Activated B cell treated with CpG ODN at 0.5 μM for 24 hours (primary cell): Measurements from ENCODE around the gene RAB17. TPM values are rescaled to one million over a fixed set of nuclear protein-coding genes. Genes with fewer than 3 reads are reported as not detected.

Experiments used
- ATAC-seq: fragments of 200-7000 bp; cut with Tn5 transposase; one replicate; pipeline ENCODE4 v1.10.0; 2021; ENCODE audit warnings: low read depth, mild to moderate bottlenecking, moderate library complexity
- CTCF ChIA-PET: fragments of 350-600 bp; sonication (Branson Sonifier 250); formaldehyde crosslinking; loops from one replicate; lab custom pipeline; 2021; ENCODE audit warnings: antibody characterized with exemption; lab: Charles Lee
- POLR2A ChIA-PET: fragments of 350-600 bp; sonication (Branson Sonifier 250); formaldehyde crosslinking; loops from one replicate; lab custom pipeline; 2021; ENCODE audit warnings: antibody characterized with exemption; lab: Charles Lee
- DNase-seq: peaks from one replicate; pipeline ENCODE4 v3.0.0; 2022
- H3K27ac Mint-ChIP-seq: one replicate; pipeline ENCODE4 v1.8.0; 2020; ENCODE audit warnings: mixed read lengths
- H3K27me3 Mint-ChIP-seq: one replicate; pipeline ENCODE4 v1.8.0; 2021; ENCODE audit warnings: mixed read lengths
- H3K36me3 Mint-ChIP-seq: one replicate; pipeline ENCODE4 v1.8.0; 2021; ENCODE audit warnings: low read depth, mixed read lengths
- H3K4me1 Mint-ChIP-seq: one replicate; pipeline ENCODE4 v1.8.0; 2021; ENCODE audit warnings: mixed read lengths
- H3K4me3 Mint-ChIP-seq: one replicate; pipeline ENCODE4 v1.8.0; 2020; ENCODE audit warnings: mild to moderate bottlenecking, mixed read lengths
- H3K9me3 Mint-ChIP-seq: one replicate; pipeline ENCODE4 v1.8.0; 2020; ENCODE audit warnings: mixed read lengths
- CTCF ChIP-seq: fragments of 200-600 bp; IDR thresholded peaks from one replicate; pipeline ENCODE4 v1.8.0; 2022; ENCODE audit warnings: antibody characterized with exemption, mild to moderate bottlenecking
- intact Hi-C: fragments of 100-400 bp; cut with micrococcal nuclease; formaldehyde crosslinking; loops from one replicate; pipeline ENCODE4 v1.15.1; 2024
- total RNA-seq: library from RNA; stranded (reverse); gene quantifications from 2 replicates; pipeline ENCODE4 v1.2.3, GENCODE V29; 2022

The RAB17 gene
- total RNA-seq, 1 donor from 2014 or later: not detected

- Mint-ChIP-seq H3K36me3 (no peaks in the 10 kb centered on the region), H3K27me3 (peaks cover 14% of the 10 kb centered on the region), H3K4me3 (no peak overlapping the region), H3K9me3 (no peaks in the 10 kb centered on the region), H3K4me1 (peaks cover 2% of the 10 kb centered on the region), H3K27ac (no peak overlapping the region)
- ChIA-PET CTCF (interaction anchor here (0.8 to 1.5 kb wide), 8 partner anchors 9 to 193 kb away, joined by 3 to 12 read pairs (median 4); no protein-coding TSS in a partner anchor), POLR2A (no interaction called here)
- DNase-seq: no peak
- intact Hi-C loops: loop anchor here (1.0 kb wide), 3 partner anchors 92 to 193 kb away; no protein-coding TSS in a partner anchor
- no peak for ATAC-seq
- no peak for TF ChIP-seq CTCF
Measured at GRCh38 chr2:237581326-237581725, 9.2 kb downstream of the RAB17 start.

GRCh38 chr2:237577956-237578870 lies 12.3 kb downstream of the RAB17 start:
- Mint-ChIP-seq H3K4me1 (peaks cover 2% of the 10 kb centered on the region), H3K9me3 (no peaks in the 10 kb centered on the region), H3K27me3 (peaks cover 13% of the 10 kb centered on the region), H3K36me3 (no peaks in the 10 kb centered on the region), H3K4me3 (no peak overlapping the region), H3K27ac (no peak overlapping the region)
- ATAC-seq (no peak), DNase-seq (no peak)
- POLR2A ChIA-PET: no interaction called here
- TF ChIP-seq CTCF: no peak
- CTCF ChIA-PET: no interaction called here
- intact Hi-C loops: no loop called here

DNA sequence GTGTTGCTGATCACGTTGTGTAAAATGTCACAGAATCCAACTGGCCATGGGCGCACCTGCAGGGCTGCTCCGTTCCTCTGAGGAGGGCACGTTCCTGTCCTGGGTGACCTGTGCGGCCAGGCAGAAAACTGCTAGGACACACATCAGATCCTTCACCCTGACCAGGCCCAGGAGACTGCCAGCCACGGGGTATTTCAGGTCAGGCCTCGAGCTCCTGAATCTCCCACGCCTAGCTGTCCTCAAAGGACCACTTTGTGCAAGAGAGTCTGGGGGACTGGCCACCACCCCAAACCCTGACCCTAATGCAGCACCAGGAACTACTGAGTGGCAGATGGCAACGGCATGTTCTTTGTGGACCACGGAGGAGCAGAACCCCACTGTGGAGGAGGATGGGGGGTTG lies 13.1 kb downstream of the RAB17 start:
- CTCF ChIA-PET: no interaction called here
- Mint-ChIP-seq H3K36me3 (no peaks in the 10 kb centered on the region), H3K4me1 (peaks cover 2% of the 10 kb centered on the region), H3K4me3 (no peak overlapping the region), H3K27ac (no peak overlapping the region), H3K27me3 (peaks cover 14% of the 10 kb centered on the region), H3K9me3 (no peaks in the 10 kb centered on the region)
- no peak for TF ChIP-seq CTCF
- intact Hi-C loops: no loop called here
- no peak for DNase-seq
- no peak for ATAC-seq
- POLR2A ChIA-PET: interaction anchor here (0.5 kb wide), 1 partner anchor 15 kb away, joined by 6 read pairs; no protein-coding TSS in a partner anchor

DNA sequence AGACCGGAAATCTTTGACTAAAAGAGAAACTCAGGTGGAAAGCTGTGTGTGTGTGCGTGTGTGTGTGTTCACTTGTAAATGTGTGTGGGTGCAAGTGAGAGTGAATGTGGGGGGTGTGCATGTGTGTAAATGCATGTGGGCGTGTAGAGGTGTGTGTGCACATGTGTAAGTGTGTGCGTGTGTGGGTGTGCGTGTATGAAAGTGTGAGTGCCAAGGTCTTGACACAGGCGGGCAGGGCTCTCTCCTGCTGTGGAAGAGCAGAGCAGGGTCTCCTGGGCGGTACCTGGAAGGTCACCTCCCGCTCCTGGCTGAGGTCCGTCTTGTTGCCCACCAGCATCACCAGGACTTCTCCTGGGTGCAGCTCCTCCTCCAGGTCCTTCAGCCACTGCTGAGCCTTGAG lies 13.6 kb downstream of the RAB17 start:
- ATAC-seq (no peak), DNase-seq (no peak)
- CTCF ChIA-PET: no interaction called here
- Mint-ChIP-seq H3K9me3 (no peaks in the 10 kb centered on the region), H3K27me3 (peaks cover 15% of the 10 kb centered on the region), H3K4me3 (no peak overlapping the region), H3K4me1 (peaks cover 2% of the 10 kb centered on the region), H3K27ac (no peak overlapping the region), H3K36me3 (no peaks in the 10 kb centered on the region)
- intact Hi-C loops: no loop called here
- POLR2A ChIA-PET: interaction anchor here (0.5 kb wide), 1 partner anchor 15 kb away, joined by 6 read pairs; no protein-coding TSS in a partner anchor
- no peak for TF ChIP-seq CTCF
